ENCODE data around the gene MARCO.

The MARCO gene, protein sequence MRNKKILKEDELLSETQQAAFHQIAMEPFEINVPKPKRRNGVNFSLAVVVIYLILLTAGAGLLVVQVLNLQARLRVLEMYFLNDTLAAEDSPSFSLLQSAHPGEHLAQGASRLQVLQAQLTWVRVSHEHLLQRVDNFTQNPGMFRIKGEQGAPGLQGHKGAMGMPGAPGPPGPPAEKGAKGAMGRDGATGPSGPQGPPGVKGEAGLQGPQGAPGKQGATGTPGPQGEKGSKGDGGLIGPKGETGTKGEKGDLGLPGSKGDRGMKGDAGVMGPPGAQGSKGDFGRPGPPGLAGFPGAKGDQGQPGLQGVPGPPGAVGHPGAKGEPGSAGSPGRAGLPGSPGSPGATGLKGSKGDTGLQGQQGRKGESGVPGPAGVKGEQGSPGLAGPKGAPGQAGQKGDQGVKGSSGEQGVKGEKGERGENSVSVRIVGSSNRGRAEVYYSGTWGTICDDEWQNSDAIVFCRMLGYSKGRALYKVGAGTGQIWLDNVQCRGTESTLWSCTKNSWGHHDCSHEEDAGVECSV

GRCh38 chr2:118942031-118942430 is at the start of gene MARCO:
Gene MARCO, plus strand, starts transcription at chr2:118942194. Its CDS starts 107 bp downstream, at chr2:118942301.
- no peak for DNase-seq

GRCh38 chr2:118893100-118893499 is 48.9 kb upstream of the MARCO start:
- DNase-seq, result no peak

DNA sequence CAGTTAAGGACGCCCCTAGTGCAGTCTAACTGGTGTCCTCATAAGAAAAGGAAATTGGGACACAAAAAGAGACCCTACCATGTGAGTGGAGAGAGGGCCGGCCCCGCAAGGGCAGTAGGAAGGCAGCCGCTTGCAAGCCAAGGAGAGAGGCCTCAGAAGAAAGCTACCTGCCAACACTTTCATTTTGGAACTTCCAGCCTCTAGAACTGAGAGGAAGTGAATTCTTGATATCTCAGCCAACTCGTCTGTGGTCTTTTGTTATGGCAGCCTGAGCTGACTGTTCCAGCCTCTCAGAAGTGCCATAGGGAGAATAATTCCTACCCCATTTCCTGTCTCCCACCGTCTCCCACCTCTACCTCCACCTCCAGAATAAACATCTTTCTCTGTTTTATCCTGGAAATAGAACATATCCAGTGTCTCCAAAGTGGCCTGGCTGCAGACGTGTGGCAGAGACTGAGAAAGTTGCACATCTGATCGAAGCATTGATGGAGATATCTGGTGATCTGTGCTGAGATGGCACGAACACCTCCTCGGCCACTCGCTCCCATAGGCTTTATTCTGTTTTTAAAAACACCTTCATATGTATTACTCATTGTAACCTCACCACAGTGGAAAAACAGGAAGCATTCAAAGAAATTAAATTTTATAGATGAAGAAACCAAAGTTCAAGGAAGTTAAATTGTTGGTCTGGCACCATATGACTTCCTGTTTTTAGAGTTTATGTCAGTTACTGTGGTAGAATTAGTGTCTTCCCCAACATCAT is 39.5 kb upstream of the MARCO start:
- no peak for DNase-seq

GRCh38 chr2:118903029-118903351 is 39.0 kb upstream of the MARCO start:
- no peak for DNase-seq

GRCh38 chr2:118903551-118904479 is 38.2 kb upstream of the MARCO start:
- DNase-seq, result no peak

- no peak for DNase-seq
Observed at GRCh38 chr2:118905206-118905605, 36.8 kb upstream of the MARCO start.

GRCh38 chr2:118906186-118906585 is 35.8 kb upstream of the MARCO start:
- no peak for DNase-seq

DNA sequence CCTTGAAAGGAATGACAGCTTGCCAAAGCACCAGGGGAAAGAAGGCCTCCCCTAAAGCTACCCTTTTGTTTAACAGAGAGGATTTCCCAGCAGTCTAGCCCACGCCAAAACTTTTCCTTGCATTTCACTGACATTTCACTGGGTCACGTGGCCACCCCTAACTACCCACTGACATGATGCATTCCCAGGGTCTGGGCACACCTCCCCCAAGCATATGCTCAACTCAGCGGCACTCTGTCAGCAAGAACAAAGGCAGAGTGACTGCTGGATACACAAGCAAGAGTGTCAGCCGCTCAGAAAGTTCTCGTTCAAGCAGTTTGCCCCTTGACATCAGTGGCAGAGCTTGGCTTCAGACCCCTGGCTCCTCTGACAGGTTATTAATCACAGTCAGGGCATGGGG is 34.2 kb upstream of the MARCO start:
- no peak for DNase-seq

GRCh38 chr2:118909191-118909590 is 32.8 kb upstream of the MARCO start:
- no peak for DNase-seq

GRCh38 chr2:118911166-118911856 is 30.7 kb upstream of the MARCO start:
- DNase-seq, result no peak

GRCh38 chr2:118911936-118912335 is 30.1 kb upstream of the MARCO start:
- DNase-seq, result no peak

DNA sequence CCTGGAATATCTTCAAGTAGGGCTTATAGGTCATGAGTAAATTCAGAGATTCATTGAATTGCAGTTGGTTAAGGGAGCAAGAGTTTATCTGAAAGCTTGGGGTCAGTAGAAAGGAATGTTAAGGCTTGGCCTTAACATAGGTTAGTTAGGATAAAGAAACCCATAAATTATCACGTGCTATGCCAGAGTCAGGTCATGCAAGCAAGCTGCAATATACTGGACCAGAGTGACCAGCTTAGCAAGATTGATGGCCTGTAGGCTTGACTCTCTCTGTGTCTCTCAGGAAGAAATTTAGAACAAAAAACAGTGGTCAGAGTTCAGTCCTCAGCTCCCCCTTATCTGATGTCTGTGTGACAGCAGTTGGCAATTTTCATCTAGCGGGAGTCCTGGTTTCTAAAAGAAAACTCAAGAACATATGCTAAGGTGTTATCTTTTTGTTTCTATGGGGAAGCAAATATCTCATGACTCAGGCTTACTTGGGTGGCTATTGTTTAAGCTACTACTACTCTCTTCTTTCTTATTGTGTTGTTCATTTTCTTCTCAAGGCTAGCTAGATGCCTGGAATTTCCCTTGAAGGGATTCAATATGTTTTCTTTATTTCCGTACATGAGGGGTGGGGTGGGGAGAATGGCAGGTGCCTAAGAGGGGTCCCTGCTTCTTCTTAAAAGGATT is 28.7 kb upstream of the MARCO start:
- DNase-seq, result no peak

DNA sequence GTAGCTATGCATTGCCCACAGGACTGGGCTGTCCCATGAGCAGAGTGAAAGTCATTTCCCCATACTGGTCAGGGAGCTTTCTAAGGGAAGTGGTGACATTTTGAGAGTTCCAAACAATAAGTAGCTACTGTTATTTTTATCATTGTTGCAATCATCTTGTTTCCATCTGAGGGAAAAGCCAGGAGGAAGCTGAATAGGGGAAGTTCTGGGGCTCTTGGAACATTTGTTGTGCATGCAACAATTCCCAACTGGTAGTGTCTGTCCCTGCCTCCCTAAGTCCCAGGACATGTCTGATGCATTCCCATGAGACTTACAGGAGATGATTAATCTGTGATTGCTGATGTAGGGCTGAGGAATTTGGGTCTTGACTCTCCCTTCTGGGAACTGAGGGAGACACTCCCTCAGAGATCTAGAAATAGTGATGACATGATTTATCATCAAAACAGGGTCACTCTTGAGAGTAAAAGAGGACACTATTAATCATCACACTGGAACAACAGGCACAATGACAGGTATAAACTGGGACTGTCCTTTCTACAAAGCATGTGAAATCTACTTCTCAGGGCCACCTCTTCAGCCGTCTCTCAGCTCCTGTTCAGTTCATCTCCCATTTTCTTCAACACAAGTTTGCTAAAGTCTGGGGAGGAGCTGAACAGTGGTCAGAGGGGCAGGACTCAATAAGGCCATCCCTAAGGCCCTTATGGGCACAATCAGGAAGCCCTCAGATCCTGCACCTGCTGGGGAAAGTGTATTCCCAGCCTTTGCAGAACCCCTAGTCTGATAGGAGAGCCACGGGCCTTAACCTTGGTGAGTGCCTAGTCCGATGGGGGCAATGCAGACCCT is 28.0 kb upstream of the MARCO start:
- peak; percentile 12 for DNase-seq

GRCh38 chr2:118914721-118915453 is 27.1 kb upstream of the MARCO start:
- no peak for DNase-seq

DNA sequence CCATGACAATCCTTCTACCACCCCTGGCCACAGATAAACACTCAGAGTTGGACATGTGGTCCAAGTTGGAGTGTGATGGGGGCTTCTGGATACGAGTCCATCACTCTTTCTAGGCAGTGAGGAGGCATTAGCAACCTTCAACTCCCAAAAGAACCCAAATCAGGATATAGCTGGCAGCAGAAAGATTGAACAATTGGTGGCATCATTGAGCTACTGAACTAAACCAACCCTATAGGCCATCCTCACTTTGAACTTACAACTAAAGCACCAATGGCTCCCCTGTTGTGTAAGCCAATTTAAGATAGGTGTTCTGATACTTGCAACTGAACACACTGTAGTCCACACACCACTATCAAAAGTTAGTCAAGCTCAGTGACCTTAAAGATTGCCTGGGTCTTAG is 24.0 kb upstream of the MARCO start:
- DNase-seq, result no peak

DNA sequence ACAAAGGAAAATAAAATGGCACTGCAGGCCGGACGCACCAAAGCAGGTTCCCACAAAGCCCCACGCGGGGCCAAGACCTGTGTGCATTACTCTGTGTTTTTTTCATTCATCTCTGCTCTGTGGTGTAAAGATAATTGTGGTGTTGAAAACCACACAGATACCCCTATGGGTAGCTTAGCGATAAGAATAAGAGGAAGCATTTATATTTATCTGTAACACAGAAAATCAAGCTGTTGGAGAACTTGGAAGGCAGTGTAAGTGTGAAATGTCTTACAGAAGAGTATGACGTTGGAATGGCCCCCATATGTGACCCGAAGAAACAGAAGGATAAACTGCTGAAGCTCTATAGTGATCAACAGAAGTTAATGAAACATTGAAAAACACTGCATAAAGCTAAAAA is 20.3 kb upstream of the MARCO start:
- DNase-seq, result no peak

DNA sequence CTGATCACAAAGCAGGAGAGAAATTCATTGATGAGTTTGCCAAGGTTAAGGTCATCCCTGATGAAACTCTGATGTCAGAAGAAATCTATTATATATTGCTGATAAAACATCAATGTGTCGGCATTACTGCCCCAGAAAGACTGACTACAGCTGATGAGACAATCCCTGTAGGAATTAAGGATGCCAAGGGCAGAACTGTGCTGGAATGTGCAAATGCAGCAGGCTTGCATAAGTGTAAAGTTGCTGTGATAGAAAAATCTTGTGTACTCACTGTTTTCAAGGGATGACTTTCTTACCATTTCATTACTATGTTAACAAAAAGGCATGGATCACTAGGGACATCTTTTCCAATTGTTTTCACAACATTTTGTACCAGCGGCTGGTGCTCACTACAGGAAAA is 19.7 kb upstream of the MARCO start:
- DNase-seq, result no peak

- no peak for DNase-seq
Observed at GRCh38 chr2:118923371-118923770, 18.6 kb upstream of the MARCO start.

- no peak for DNase-seq
Observed at GRCh38 chr2:118925476-118925875, 16.5 kb upstream of the MARCO start.

- DNase-seq, result no peak
Observed at GRCh38 chr2:118925981-118926380, 16.0 kb upstream of the MARCO start.
